A673 (cell line): Measurements from ENCODE around the gene ULK4. TPM values are rescaled to one million over a fixed set of nuclear protein-coding genes. Genes with fewer than 3 reads are reported as not detected.

ENCODE experiments used
- BruUV-seq: library from RNA; stranded (reverse); fragments of 400-500 nt; replicated peaks from 2 replicates; lab custom pipeline; 2021; lab: Mats Ljungman, UMichigan
- CTCF ChIA-PET: fragments of 300-600 bp; sonication (Branson Sonifier 250); formaldehyde crosslinking; loops from one replicate; lab custom pipeline; 2022; ENCODE audit warnings: antibody characterized with exemption; lab: Charles Lee
- POLR2A ChIA-PET: fragments of 300-600 bp; sonication (Branson Sonifier 250); formaldehyde crosslinking; loops from one replicate; lab custom pipeline; 2022; ENCODE audit warnings: antibody characterized with exemption; ENCODE audit not compliant: low non-redundant PET; lab: Charles Lee
- DNase-seq: peaks from one replicate; pipeline ENCODE4 v3.0.0-alpha.2; 2015; ENCODE audit warnings: low spot score
- H3K27ac ChIP-seq: fragments of 200-600 bp; sonication (generic); 2 replicates; pipeline ENCODE4 v1.5.1; 2016; ENCODE audit warnings: mixed run types, low read depth, mild to moderate bottlenecking, mixed read lengths, antibody characterized with exemption, low read length; ENCODE audit not compliant: poor library complexity, severe bottlenecking
- H3K27me3 ChIP-seq: fragments of 200-600 bp; sonication (generic); replicated peaks from 2 replicates; pipeline ENCODE4 v1.6.1; 2017; ENCODE audit warnings: mixed run types, low read depth, mild to moderate bottlenecking, mixed read lengths, antibody characterized with exemption, low read length; ENCODE audit not compliant: insufficient read depth, poor library complexity
- H3K36me3 ChIP-seq: fragments of 200-600 bp; sonication (generic); 2 replicates; pipeline ENCODE4 v1.6.1; 2016; ENCODE audit warnings: mixed run types, mild to moderate bottlenecking, mixed read lengths, antibody characterized with exemption, low read length; ENCODE audit not compliant: insufficient read depth, poor library complexity, severe bottlenecking
- H3K4me1 ChIP-seq: fragments of 200-600 bp; sonication (generic); 2 replicates; pipeline ENCODE4 v1.6.1; 2017; ENCODE audit warnings: mixed run types, mild to moderate bottlenecking, mixed read lengths, antibody characterized with exemption, low read length; ENCODE audit not compliant: insufficient read depth, poor library complexity, severe bottlenecking
- H3K4me3 ChIP-seq: fragments of 200-600 bp; sonication (generic); 2 replicates; pipeline ENCODE4 v1.5.1; 2016; ENCODE audit warnings: low read depth, mixed run types, mild to moderate bottlenecking, mixed read lengths, low read length; ENCODE audit not compliant: poor library complexity, severe bottlenecking
- H3K9me3 ChIP-seq: fragments of 200-600 bp; sonication (generic); 2 replicates; pipeline ENCODE4 v1.6.1; 2016; ENCODE audit warnings: mixed run types, low read depth, mild to moderate bottlenecking, mixed read lengths, antibody characterized with exemption, low read length; ENCODE audit not compliant: poor library complexity, severe bottlenecking
- CTCF ChIP-seq: fragments of 300-800, 200-600 bp; sonication (generic); conservative IDR thresholded peaks from 2 replicates; pipeline ENCODE4 v1.5.1; 2017; ENCODE audit warnings: low read depth, mild to moderate bottlenecking, antibody characterized with exemption, low read length, moderate library complexity, mixed read lengths
- EZH2 ChIP-seq: fragments of 200-600 bp; sonication (generic); IDR thresholded peaks from 2 replicates; pipeline ENCODE4 v1.6.1; 2017; ENCODE audit warnings: borderline replicate concordance, low read depth, mild to moderate bottlenecking, mixed read lengths, antibody characterized with exemption, low read length; ENCODE audit not compliant: poor library complexity, severe bottlenecking
- intact Hi-C: fragments of 100-400 bp; cut with micrococcal nuclease; formaldehyde crosslinking; loops from one replicate; pipeline ENCODE4 v1.10.0; 2022; ENCODE audit not compliant: unreplicated experiment
- total RNA-seq: library from RNA; stranded (reverse); gene quantifications from 2 replicates; pipeline ENCODE4 v1.2.3, GENCODE V29; 2021

Gene ULK4
- total RNA-seq, 1 experiment from 2014 or later: 7.4 TPM

- no peak for DNase-seq
- TF ChIP-seq EZH2 (no peak), CTCF (no peak)
- intact Hi-C loops: no loop called here
- no peak overlapping the region for H3K4me3 ChIP-seq
- no peaks in the 10 kb centered on the region for H3K4me1 ChIP-seq
- H3K36me3 ChIP-seq: no peaks in the 10 kb centered on the region
- no TSS peak for BruUV-seq
- no peaks in the 10 kb centered on the region for H3K9me3 ChIP-seq
- ChIA-PET CTCF (no interaction called here), POLR2A (no interaction called here)
- H3K27me3 ChIP-seq: no peaks in the 10 kb centered on the region
- H3K27ac ChIP-seq: no peak overlapping the region
These were observed 753.2 kb downstream of the ULK4 start for GRCh38 chr3:41208507-41209220.

- CTCF ChIA-PET: no interaction called here
- Histone ChIP-seq H3K27me3 (no peaks in the 10 kb centered on the region), H3K27ac (no peak overlapping the region), H3K36me3 (no peaks in the 10 kb centered on the region), H3K9me3 (no peaks in the 10 kb centered on the region), H3K4me1 (peaks cover 3% of the 10 kb centered on the region), H3K4me3 (no peak overlapping the region)
- intact Hi-C loops: no loop called here
- no TSS peak for BruUV-seq
- POLR2A ChIA-PET: no interaction called here
- no peak for TF ChIP-seq CTCF
- no peak for TF ChIP-seq EZH2
- no peak for DNase-seq
These were observed 754.5 kb downstream of the ULK4 start for GRCh38 chr3:41207355-41207754.

- BruUV-seq: no TSS peak
- CTCF ChIA-PET: no interaction called here
- TF ChIP-seq EZH2 (no peak), CTCF (no peak)
- no peak for DNase-seq
- intact Hi-C loops: no loop called here
- POLR2A ChIA-PET: no interaction called here
- Histone ChIP-seq H3K4me3 (no peak overlapping the region), H3K4me1 (peaks cover 6% of the 10 kb centered on the region), H3K36me3 (no peaks in the 10 kb centered on the region), H3K27me3 (no peaks in the 10 kb centered on the region), H3K9me3 (no peaks in the 10 kb centered on the region), H3K27ac (no peak overlapping the region)
These were observed 756.3 kb downstream of the ULK4 start for GRCh38 chr3:41205591-41205990.
